ENCODE data around the gene CDSN. TPM values are rescaled to one million over a fixed set of nuclear protein-coding genes. Genes with fewer than 3 reads are reported as not detected.
A peak's percentile ranks its signal among the peaks of the same experiment; 100 is the strongest.
"Not testable (repeated sequence)": the region's sequence is repeated elsewhere in the genome, so short reads cannot be mapped to it uniquely, and the experiment has no call there.

Gene CDSN
- total and polyA plus RNA-seq, 2 experiments from 2014 or later = 0.07 TPM; not detected in 1

- peak; percentile 60 for TF ChIP-seq ZNF462 (CRISPR knock-in tag; IDR thresholded peaks at IDR 0.05)
These were observed 49.5 kb downstream of the CDSN start (continued) for GRCh38 chr6:31070711-31071197.

- no peaks in the 10 kb centered on the region for H3K36me3 Mint-ChIP-seq (ENCODE audit: low read depth)
- peak; percentile 76 for ATAC-seq
- H3K4me2 ChIP-seq = no peak overlapping the region
- H4K20me1 ChIP-seq (replicated peaks; ENCODE audit: insufficient read depth) = no peaks in the 10 kb centered on the region
- H3K9me3 Mint-ChIP-seq = no peaks in the 10 kb centered on the region; the same call in 2 of the 3 replicates
- TF ChIP-seq CTCF (conservative IDR thresholded peaks at IDR 0.05; ENCODE audit: low read depth in 2 of 2) (peak; percentile 84 to 85), EZH2 (IDR thresholded peaks at IDR 0.05; ENCODE audit: low read depth, unreplicated experiment) (no peak)
- no peak overlapping the region for H3K27ac ChIP-seq (ENCODE audit: low read depth)
- peaks cover 19% of the 10 kb centered on the region for H3K4me1 Mint-ChIP-seq
- no peaks in the 10 kb centered on the region for H3K27me3 ChIP-seq (ENCODE audit: insufficient read depth)
- H3K36me3 ChIP-seq (ENCODE audit: insufficient read depth) = no peaks in the 10 kb centered on the region
- peak; percentile 89 for DNase-seq (ENCODE audit: low spot score)
- no peak overlapping the region for H2AFZ ChIP-seq
- peaks cover 6% of the 10 kb centered on the region for H3K27me3 Mint-ChIP-seq (ENCODE audit: insufficient read depth, low read depth, poor library complexity)
- H3K27ac Mint-ChIP-seq = no peak overlapping the region
- H3K9me2 ChIP-seq (ENCODE audit: insufficient read depth) = no peaks in the 10 kb centered on the region
- no peak overlapping the region for H3K4me3 Mint-ChIP-seq
- H3F3A ChIP-seq (replicated peaks; ENCODE audit: low read depth) = 0 out of 2 replicates have a peak, but pooled peaks cover 7% of the 10 kb centered on the region
- no peaks in the 10 kb centered on the region for H3K79me2 ChIP-seq (replicated peaks; ENCODE audit: insufficient read depth)
- peaks cover 10% of the 10 kb centered on the region; the same call in 1 of the 2 replicates for H3K4me1 ChIP-seq (ENCODE audit: insufficient read depth)
- no peak overlapping the region for H3K4me3 ChIP-seq
These were observed 51.4 kb downstream of the CDSN start for GRCh38 chr6:31068669-31069340.

GRCh38 chr6:31067891-31068668, 52.2 kb downstream of the CDSN start:
- not testable (repeated sequence) for H3K36me3 Mint-ChIP-seq (ENCODE audit: low read depth); H3K27ac Mint-ChIP-seq; H3K4me1 ChIP-seq (ENCODE audit: insufficient read depth); H3K4me3 ChIP-seq; DNase-seq (ENCODE audit: low spot score); H3K79me2 ChIP-seq (replicated peaks; ENCODE audit: insufficient read depth); H4K20me1 ChIP-seq (replicated peaks; ENCODE audit: insufficient read depth); H3K27me3 Mint-ChIP-seq (ENCODE audit: insufficient read depth, low read depth, poor library complexity); H3K9me2 ChIP-seq (ENCODE audit: insufficient read depth); H2AFZ ChIP-seq; H3K9me3 Mint-ChIP-seq; ATAC-seq; H3K36me3 ChIP-seq (ENCODE audit: insufficient read depth); H3K4me3 Mint-ChIP-seq; H3F3A ChIP-seq (replicated peaks; ENCODE audit: low read depth); H3K27ac ChIP-seq (ENCODE audit: low read depth); H3K4me2 ChIP-seq; H3K27me3 ChIP-seq (ENCODE audit: insufficient read depth)
- peaks cover 19% of the 10 kb centered on the region for H3K4me1 Mint-ChIP-seq

GRCh38 chr6:31067028-31067427, 53.2 kb downstream of the CDSN start:
- H3K9me3 Mint-ChIP-seq; ATAC-seq; H3K79me2 ChIP-seq (replicated peaks; ENCODE audit: insufficient read depth); H3K27me3 Mint-ChIP-seq (ENCODE audit: insufficient read depth, low read depth, poor library complexity); H3K27me3 ChIP-seq (ENCODE audit: insufficient read depth); H3K9me2 ChIP-seq (ENCODE audit: insufficient read depth); H3K4me3 ChIP-seq; H3K36me3 ChIP-seq (ENCODE audit: insufficient read depth); H2AFZ ChIP-seq; DNase-seq (ENCODE audit: low spot score); H3K27ac Mint-ChIP-seq; H3K4me2 ChIP-seq; H3K27ac ChIP-seq (ENCODE audit: low read depth); H3K4me1 ChIP-seq (ENCODE audit: insufficient read depth); H3K36me3 Mint-ChIP-seq (ENCODE audit: low read depth); H4K20me1 ChIP-seq (replicated peaks; ENCODE audit: insufficient read depth); H3K4me3 Mint-ChIP-seq; H3F3A ChIP-seq (replicated peaks; ENCODE audit: low read depth): not testable (repeated sequence)
- H3K4me1 Mint-ChIP-seq = peaks cover 12% of the 10 kb centered on the region
